ENCODE measurements around the gene MYLK.

Gene MYLK

GRCh38 chr3:123660141-123660675 is 223.9 kb downstream of the MYLK start:
- DNase-seq, result no peak

GRCh38 chr3:123658852-123659206 is 225.3 kb downstream of the MYLK start:
- no peak for DNase-seq

GRCh38 chr3:123658118-123658851 is 225.8 kb downstream of the MYLK start:
- no peak for DNase-seq

GRCh38 chr3:123657568-123657967 is 226.6 kb downstream of the MYLK start:
- DNase-seq, result no peak

- no peak for DNase-seq
Observed at GRCh38 chr3:123657111-123657510, 227.0 kb downstream of the MYLK start.

- no peak for DNase-seq
Observed at GRCh38 chr3:123656691-123657090, 227.4 kb downstream of the MYLK start.

GRCh38 chr3:123656274-123656673 is 227.9 kb downstream of the MYLK start:
- DNase-seq, result no peak

- no peak for DNase-seq
Observed at GRCh38 chr3:123655400-123655799, 228.7 kb downstream of the MYLK start.

- no peak for DNase-seq
Observed at GRCh38 chr3:123653221-123653682, 230.9 kb downstream of the MYLK start.

GRCh38 chr3:123652342-123652984 is 231.7 kb downstream of the MYLK start:
- peak in 1 of 5 donors; percentile 13 for DNase-seq

- DNase-seq, result no peak
Observed at GRCh38 chr3:123651449-123652341, 232.4 kb downstream of the MYLK start.

GRCh38 chr3:123650101-123650500 is 234.0 kb downstream of the MYLK start:
- no peak for DNase-seq

- DNase-seq, result no peak
Observed at GRCh38 chr3:123648696-123649405, 235.3 kb downstream of the MYLK start.

GRCh38 chr3:123644358-123644757 is 239.8 kb downstream of the MYLK start:
- no peak for DNase-seq

GRCh38 chr3:123642957-123643330 is 241.2 kb downstream of the MYLK start:
- no peak for DNase-seq

- peak in 3 of 5 donors; percentile 11 to 56 (median 28) for DNase-seq
Observed at GRCh38 chr3:123642182-123642956, 241.8 kb downstream of the MYLK start.

- DNase-seq, result no peak
Observed at GRCh38 chr3:123641505-123641904, 242.6 kb downstream of the MYLK start.

- DNase-seq, result no peak
Observed at GRCh38 chr3:123640740-123641462, 243.2 kb downstream of the MYLK start.

GRCh38 chr3:123640311-123640710 is 243.8 kb downstream of the MYLK start:
- DNase-seq, result no peak

GRCh38 chr3:123638936-123639689 is 245.0 kb downstream of the MYLK start:
- DNase-seq, result no peak
